Erythroblast (primary cell): ENCODE measurements around the gene THOC7.

ENCODE experiments used
- GATA1 ChIP-seq: IDR thresholded peaks from 2 replicates; pipeline ENCODE4 v1.6.1; 2011; ENCODE audit warnings: low read depth, mild to moderate bottlenecking, control low read depth, low read length, moderate library complexity
- POLR2A ChIP-seq: IDR thresholded peaks from 2 replicates; pipeline ENCODE4 v1.6.1; 2011; ENCODE audit warnings: mild to moderate bottlenecking, low read length

GRCh38 chr3:63851287-63851686 is 12.3 kb downstream of the THOC7 start:
- no peak for TF ChIP-seq POLR2A
- no peak for TF ChIP-seq GATA1
